ENCODE measurements around the gene ULBP1.
"Not testable (repeated sequence)": the region's sequence is repeated elsewhere in the genome, so short reads cannot be mapped to it uniquely, and the experiment has no call there.

ULBP1 gene

DNA sequence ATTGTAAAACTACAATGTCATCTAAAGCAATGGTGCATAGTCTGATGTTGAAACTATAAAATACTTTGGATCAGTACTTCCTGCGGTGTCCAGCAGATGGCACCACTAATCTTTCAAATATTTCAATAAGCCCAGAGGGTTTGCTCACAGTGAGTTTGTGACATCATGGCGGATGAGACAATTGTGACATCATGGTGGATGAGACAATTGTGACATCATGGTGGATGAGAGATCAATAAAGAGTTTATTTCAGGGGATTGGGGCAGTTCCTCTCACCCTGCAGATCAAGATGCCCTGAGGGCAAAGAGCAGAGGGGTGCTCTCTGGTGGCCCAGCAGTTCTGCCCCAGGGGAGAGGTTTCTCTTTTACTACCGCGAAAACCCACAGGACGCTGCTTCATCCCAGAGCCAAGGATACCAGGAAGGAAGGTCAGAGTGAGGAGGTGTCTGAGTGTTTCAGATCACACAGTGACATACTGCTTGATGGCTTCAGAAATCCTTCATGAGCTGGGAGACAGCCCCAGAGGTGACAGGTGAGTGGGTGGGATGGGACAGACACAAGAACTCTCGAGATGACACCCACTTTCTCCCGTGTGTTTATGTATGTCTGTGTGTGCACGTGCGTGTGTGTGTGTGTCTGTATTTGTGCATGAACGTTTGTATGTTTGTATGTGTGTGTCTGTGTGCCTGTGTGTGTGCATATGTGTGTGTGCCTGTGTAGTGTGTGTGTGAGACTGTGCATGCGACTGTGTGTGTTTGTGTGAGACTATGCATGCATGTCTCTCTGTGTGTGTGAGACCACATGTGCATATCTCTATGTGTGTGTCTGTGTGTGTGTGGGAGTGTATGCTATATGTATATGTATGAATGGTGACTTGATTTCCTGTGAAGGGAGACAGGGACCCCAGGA, 29.2 kb upstream of the ULBP1 start:
- peak; percentile 97 for FAIRE-seq

GRCh38 chr6:149935246-149935645, 28.5 kb upstream of the ULBP1 start:
- no peak for FAIRE-seq

GRCh38 chr6:149935668-149936067, 28.1 kb upstream of the ULBP1 start:
- no peak for FAIRE-seq

DNA sequence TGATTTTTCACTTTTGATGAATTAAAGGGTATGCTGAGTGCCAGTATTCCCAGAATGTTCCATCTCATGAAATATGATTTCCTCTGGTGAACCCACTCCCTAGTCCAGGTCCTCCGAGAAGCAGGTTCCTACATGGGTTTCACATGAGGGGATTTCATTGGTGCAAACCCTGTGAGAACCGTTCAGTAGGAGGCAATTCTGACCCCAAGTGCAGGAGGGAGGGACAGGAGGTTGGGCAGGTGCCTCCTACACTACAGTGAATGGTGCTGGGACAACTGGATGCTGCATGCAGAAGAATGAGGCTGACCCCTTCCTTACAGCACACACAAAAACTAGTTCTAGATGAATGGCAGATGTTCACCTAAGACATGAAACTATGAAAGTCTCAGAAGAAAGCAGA, 27.0 kb upstream of the ULBP1 start:
- FAIRE-seq, result no peak

- not testable (repeated sequence) for FAIRE-seq
Observed at GRCh38 chr6:149938013-149938570, 25.7 kb upstream of the ULBP1 start.

DNA sequence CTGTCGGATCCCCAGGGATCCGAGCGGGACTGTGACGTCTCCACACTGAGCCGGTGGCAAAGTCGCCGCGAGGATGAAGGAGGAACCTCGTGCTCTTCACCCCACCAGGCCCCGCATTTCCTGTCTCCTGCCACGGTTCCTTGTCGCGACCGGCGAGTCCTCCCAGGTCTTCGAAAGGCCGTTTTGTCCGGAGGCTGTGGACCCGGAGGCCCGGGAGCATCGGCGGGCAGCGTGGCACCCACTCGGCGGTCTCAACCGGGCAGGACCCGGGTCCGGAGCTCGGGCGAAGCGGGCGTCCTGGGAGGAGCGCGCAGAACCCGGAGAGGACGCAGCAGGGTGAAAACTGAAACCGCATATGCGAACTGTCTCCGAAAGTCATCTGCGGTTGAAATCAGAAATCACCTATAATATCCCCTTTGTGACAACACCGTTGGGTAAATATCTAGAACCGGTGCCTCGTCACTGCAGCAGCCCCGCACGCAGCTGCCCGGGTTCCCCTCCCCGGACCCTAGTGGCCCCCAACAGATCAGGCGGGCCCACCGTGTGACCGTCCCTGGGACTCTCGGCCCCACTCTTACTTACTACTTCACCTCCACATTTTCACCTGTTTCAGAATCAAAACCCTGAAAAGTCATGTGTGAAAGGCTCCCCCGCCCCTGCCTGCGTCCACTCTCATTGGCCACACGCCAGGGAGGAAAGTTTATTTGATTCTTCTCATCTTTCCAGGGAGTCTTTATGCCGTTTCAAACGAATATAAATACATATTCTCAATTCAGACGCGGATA, 25.0 kb upstream of the ULBP1 start:
- no peak for FAIRE-seq

DNA sequence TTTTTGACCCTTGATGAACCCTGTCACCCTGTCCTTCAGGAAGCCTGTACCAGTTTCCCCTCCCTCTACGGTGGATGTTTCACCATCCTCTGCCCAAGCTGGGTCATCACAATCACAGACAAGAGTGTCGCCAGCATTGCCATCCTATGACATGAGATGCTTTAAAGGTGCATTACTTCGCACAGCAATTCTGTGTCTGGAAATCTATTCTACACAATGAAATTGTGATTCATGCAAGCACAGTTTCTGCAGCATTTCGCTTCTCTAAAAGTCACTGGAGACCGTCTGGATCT, 24.4 kb upstream of the ULBP1 start:
- no peak for FAIRE-seq

GRCh38 chr6:149939909-149940671, 23.7 kb upstream of the ULBP1 start:
- FAIRE-seq, result no peak

- FAIRE-seq, result no peak
Observed at GRCh38 chr6:149940672-149940982, 23.1 kb upstream of the ULBP1 start.

DNA sequence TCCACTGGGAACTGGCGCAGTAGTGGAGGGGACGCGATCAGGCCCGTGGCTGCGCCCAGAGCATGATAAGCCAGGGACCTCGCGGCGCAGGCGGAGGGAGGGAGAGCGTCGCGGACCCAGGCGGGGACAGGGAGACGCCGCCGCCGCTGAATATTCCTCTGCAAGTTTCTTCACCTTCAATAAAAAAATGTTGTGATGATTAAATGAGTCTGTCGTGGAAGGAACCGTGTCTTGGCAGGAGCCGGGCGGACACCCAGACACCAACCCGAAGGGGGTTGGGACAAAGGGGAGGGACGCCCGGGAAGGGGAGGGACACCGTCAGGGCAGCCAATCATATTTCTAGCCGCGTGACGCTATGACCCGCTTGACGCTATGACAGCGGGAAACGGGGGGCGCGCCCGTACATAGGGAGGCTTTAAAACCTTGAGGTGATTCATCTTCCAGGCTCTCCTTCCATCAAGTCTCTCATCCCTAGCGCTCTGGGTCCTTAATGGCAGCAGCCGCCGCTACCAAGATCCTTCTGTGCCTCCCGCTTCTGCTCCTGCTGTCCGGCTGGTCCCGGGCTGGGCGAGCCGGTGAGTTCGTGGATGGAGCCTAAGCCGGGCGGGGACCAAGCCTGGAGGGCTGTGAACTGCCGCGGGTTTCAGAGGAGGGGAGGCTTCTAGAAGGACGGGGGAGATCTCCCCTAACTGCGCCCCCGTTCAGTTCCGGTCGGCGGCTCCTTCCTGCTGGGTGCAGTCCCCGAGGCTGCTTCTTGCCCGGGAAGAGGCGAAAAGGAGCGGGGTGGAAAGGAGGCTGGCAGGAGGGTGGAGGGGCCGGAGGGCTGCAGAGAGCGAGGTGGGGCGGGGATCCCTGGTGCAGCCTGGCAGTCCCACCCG, 21.9 kb upstream of the ULBP1 start, which contains the start of gene ULBP2:
TSS of gene ULBP2 (plus strand) at position 432 of the 878 bp plus-strand sequence. CDS start at position 491, 59 bp downstream.
- no peak for FAIRE-seq

GRCh38 chr6:149942461-149942829, 21.3 kb upstream of the ULBP1 start:
- no peak for FAIRE-seq

DNA sequence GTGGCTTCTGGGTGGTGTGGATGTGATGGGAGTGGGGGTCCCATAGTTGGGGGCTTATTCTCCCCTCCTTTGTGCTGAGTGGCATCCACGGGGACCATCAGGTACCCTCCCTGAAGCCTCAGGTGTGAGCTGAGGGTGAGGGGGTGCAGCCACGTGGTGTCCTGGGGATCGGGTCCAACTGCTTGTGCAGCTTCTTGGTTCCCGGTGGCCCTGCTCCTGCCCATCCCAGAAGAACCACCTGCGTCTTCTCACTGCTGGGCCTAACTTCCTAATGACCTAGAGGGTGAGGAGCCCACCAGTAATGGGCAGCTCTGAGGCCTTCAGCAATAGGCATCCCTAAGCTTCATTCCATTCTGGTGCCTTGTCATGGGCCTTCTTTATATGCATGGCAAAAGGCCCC, 20.4 kb upstream of the ULBP1 start:
- FAIRE-seq, result not testable (repeated sequence)

GRCh38 chr6:149945276-149945675, 18.5 kb upstream of the ULBP1 start:
- not testable (repeated sequence) for FAIRE-seq

DNA sequence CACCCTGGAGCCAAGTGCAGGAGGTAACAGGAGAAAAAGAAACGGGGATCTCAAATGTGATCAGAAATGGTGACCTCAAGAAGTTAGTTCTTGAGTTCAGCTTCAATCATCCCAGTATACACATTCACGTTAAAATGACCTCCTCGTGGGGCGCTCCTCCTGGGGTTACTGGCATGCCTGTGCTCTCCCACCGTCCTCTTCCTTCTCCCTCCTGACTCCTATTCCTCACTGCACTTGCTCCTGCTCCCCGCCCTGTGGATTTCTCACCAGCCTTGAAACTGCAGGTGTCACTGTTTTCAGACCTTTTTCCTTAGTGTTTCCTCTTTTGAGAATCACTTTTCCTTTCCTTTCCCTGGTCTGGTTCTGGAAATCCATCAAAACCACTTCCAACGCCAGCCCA, 17.1 kb upstream of the ULBP1 start:
- FAIRE-seq, result not testable (repeated sequence)

GRCh38 chr6:149947533-149947932, 16.2 kb upstream of the ULBP1 start:
- FAIRE-seq, result not testable (repeated sequence)

- FAIRE-seq, result no peak
Observed at GRCh38 chr6:149948011-149948410, 15.7 kb upstream of the ULBP1 start.

DNA sequence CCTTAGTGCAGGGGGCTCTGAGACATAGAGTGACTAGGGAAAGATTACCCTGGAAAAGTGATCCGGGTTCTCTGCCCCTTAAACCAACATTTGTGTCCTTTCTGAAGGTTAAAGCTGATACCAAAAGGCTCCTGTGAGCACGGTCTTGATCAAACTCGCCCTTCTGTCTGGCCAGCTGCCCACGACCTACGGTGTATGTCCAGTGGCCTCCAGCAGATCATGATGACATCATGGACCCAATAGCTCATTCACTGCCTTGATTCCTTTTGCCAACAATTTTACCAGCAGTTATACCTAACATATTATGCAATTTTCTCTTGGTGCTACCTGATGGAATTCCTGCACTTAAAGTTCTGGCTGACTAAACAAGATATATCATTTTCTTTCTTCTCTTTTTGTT, 15.1 kb upstream of the ULBP1 start:
- no peak for FAIRE-seq

- FAIRE-seq, result no peak
Observed at GRCh38 chr6:149950423-149950822, 13.3 kb upstream of the ULBP1 start.

DNA sequence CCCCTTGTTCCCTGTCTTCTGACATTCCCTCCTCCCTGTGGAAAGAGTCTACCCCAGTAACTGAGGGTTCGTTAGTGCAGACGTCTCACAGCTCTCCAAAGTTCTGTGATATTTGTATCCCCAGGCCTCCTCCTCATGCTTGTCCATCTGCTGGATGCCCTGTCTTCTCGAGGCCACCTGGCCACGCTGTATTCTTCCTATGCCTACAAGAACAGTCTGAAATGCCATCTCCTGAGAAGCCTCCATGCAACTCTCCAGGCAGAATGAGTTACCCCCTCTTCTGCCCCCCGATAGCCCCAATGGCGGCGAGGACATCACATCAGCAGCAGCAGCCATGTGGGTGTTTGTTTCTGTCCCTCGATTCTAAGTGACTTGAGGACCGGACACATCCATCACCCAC, 12.6 kb upstream of the ULBP1 start:
- FAIRE-seq, result no peak

DNA sequence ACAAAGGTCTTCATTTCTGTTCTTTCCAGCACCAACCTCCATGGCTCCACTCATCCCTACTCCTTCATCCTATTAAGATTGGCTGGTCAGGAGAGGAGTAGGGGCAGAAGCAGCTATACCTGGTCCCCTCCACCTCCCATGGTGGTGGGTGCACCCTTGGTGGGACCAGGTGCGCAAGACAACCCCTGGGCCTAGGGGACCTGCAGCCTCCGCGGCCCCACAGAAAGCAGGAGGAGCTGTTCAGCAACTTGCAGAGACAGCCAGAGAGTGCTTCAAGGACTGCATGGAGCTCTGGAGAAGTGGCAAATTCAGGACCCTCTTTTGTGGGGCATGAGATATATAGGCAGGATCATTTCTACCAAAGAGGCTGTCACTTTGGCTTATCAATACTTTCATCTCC, 12.1 kb upstream of the ULBP1 start:
- FAIRE-seq, result no peak

DNA sequence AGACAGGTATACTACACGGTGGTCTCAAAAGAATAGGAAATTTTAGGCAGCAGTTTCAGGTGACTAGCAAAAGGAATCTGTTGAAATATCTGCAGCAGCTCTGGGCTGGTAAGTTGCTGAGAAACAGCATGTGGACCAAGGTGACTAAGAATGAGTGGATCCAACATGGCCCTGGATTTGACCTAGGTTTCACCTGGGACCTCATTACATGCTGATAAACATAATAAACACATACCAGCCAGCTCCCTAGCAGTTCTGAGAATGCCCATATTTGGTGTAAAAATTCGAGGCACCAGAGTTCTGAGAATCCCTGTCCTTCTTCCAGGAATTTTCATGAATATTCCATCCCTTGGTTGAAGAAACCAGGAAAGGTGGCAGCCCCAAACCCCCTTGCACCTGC, 10.4 kb upstream of the ULBP1 start:
- FAIRE-seq, result not testable (repeated sequence)

- FAIRE-seq, result not testable (repeated sequence)
Observed at GRCh38 chr6:149953934-149954327, 9.8 kb upstream of the ULBP1 start.
